Renal cortex interstitium (tissue), 15 donors: ENCODE results near the gene C20orf141. TPM values are rescaled to one million over a fixed set of nuclear protein-coding genes. Genes with fewer than 3 reads are reported as not detected.
"Not testable (repeated sequence)": the region's sequence is repeated elsewhere in the genome, so short reads cannot be mapped to it uniquely, and the experiment has no call there.

Experiments used
- DNase-seq, 11 donors: peaks; one replicate each; pipeline ENCODE4 v3.0.0-alpha.2; 2013; ENCODE audit warnings: low read depth in 9 of 11, low spot score in 4 of 11; ENCODE audit errors: extremely low read depth in 1 of 11
- long read RNA-seq, 16 experiments: transcript quantifications; one replicate each; lab custom pipeline, GENCODE V29; 2026
- polyA plus RNA-seq, 3 donors: library from polyadenylated mRNA; unstranded; fragments of 120-200 nt; gene quantifications; one replicate each; pipeline ENCODE4 v1.2.1, GENCODE V29; 2013; ENCODE audit not compliant: insufficient read length in 3 of 3

Gene C20orf141
- not detected for polyA plus RNA-seq
- long read RNA-seq, donor 1: 0 reads
- long read RNA-seq, donor 2: 0 reads
- long read RNA-seq, donor 3: 0 reads
- long read RNA-seq, donor 4: 0 reads
- long read RNA-seq, donor 5: 0 reads
- long read RNA-seq, donor 6: 0 reads
- long read RNA-seq, donor 7: 0 reads
- long read RNA-seq, donor 8: 0 reads
- long read RNA-seq, donor 9: 0 reads
- long read RNA-seq, donor 10: 0 reads
- long read RNA-seq, donor 11: 0 reads
- long read RNA-seq, donor 12: 0 reads
- long read RNA-seq, donor 13: 0 reads
- long read RNA-seq, donor 14: 0 reads
- long read RNA-seq, donor 15: 0 reads
- long read RNA-seq, donor 16: 0 reads

GRCh38 chr20:2814587-2815051 lies at the start of gene C20orf141:
Gene C20orf141, plus strand, starts transcription at chr20:2814987. Its CDS starts 198 bp downstream, at chr20:2815185.
- no peak for DNase-seq

GRCh38 chr20:2767768-2768631 lies 46.8 kb upstream of the C20orf141 start:
- DNase-seq: no peak

GRCh38 chr20:2768632-2769015 lies 46.2 kb upstream of the C20orf141 start:
- no peak for DNase-seq

GRCh38 chr20:2770091-2770490 lies 44.7 kb upstream of the C20orf141 start:
- DNase-seq: not testable (repeated sequence)

GRCh38 chr20:2771631-2772080 lies 43.1 kb upstream of the C20orf141 start:
- no peak for DNase-seq

- no peak for DNase-seq
Measured at GRCh38 chr20:2773812-2774211, 41.0 kb upstream of the C20orf141 start.

- DNase-seq: no peak
Measured at GRCh38 chr20:2775139-2775538, 39.6 kb upstream of the C20orf141 start.

- no peak for DNase-seq
Measured at GRCh38 chr20:2778602-2779321, 36.0 kb upstream of the C20orf141 start.

- no peak for DNase-seq
Measured at GRCh38 chr20:2780948-2781347, 33.8 kb upstream of the C20orf141 start.

- no peak for DNase-seq
Measured at GRCh38 chr20:2783908-2784566, 30.8 kb upstream of the C20orf141 start.

- DNase-seq: no peak
Measured at GRCh38 chr20:2793471-2793870, 21.3 kb upstream of the C20orf141 start.

- DNase-seq: no peak
Measured at GRCh38 chr20:2794202-2794748, 20.5 kb upstream of the C20orf141 start.

GRCh38 chr20:2794866-2795447 lies 19.8 kb upstream of the C20orf141 start:
- DNase-seq: no peak

GRCh38 chr20:2795451-2795850 lies 19.3 kb upstream of the C20orf141 start:
- no peak for DNase-seq

- no peak for DNase-seq
Measured at GRCh38 chr20:2796011-2796660, 18.7 kb upstream of the C20orf141 start.

- no peak for DNase-seq
Measured at GRCh38 chr20:2797136-2797983, 17.4 kb upstream of the C20orf141 start.
